Left hindlimb (tissue), 1 donor: ENCODE data around the gene RAB27B.

ENCODE experiments used
- DNase-seq: peaks from one replicate; pipeline ENCODE4 v3.0.0-alpha.2; 2018

RAB27B gene

DNA sequence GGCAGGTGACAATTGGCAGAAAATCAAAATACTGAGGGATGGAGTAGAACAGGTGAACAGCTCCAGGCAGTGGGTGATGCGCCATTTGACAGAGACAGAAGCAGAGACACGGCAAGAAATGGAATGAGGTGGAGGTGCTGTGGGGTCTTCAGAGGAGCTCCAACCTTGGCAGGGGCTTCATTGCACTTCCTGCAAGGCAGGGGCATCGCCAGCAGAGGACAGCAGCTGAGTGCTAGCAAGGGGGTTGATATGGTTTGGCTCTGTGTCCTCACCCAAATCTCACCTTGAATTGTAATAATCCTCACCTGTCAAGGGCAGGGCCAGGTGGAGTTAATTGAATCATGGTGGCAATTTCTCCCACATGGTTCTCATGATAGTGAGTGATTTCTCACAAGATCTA, 88.2 kb downstream of the RAB27B start:
- no peak for DNase-seq

DNA sequence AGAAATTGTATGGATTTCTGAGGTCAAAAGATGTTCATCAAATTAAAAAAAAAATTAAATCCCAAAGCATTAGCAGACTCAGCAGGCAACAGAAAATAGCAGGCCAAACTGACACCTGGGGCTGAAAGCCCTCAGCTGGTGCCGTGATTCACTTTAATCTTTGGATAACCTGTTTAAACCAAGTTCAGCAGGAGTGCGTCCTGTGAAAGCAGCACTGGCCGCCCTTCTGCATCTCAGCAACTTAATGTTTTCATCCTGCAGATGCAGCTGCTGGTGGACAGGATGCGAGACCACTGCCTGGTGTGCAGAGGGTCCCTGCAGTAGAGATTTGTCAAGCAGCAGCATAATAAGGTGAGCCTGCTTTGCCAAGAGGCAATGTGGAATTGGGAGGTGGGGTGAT, 89.8 kb downstream of the RAB27B start:
- DNase-seq = no peak

DNA sequence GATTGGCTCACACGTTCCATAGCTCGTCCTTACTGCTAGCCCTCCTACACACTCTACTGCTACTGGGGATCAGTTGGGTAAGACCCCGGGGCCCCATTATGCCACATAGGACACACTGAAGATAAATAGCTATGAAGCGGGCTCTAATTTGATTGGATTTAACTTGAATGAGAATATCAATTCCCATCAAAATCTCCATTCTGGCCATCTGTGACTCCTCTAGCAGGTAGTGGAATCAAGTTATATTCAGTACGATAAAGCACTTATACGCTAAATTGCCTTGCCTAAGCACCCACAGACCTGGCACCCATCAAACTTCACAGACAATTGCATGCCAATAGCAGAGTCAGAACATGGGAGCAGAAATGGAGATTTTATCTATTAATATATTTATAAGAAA, 91.1 kb downstream of the RAB27B start:
- no peak for DNase-seq

DNA sequence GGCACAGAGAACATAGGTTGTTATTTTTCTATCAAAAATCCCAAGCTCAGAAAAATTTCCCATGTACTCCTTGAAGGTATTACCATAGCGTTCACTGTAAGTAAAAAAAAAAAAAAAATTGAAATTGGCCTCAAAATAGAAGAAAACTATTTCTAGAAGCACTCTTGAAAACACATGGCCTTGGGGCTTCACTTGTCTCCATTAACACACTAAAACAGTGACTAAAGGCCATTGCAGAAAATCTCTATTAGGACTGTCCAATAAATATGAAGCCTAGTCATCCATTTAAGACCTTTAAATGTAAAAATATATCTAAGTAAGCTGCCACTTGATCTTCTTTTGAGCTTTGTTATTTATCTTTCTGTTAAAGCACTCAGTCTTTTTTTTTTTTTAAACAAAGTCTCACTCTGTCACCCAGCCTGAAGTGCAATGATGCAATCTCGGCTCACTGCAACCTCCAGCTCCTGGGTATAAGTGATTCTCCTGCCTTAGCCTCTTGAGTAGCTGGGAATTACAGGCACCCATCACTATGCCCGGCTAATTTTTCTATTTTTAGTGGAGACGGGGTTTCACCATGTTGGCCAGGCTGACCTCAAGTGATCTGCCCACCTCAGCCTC, 95.2 kb downstream of the RAB27B start:
- no peak for DNase-seq

DNA sequence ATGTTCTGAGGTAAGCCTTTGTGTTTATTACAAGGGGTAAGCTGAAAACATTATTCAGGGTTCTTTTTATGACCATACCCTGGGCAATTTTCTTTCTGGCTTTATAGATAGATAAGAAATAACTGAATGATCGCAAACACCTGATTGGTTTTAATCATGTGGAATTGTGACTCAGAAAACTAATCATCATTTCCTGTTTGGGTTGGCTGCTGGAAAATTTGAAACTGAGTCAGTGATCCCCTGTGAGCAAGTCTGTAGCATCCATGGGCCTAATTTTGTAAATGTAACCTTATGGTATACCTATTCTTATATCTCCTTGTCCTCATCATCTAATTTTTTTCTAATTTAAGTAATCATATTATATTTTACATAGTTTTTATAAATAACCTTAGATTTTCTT, 96.7 kb downstream of the RAB27B start:
- DNase-seq = no peak

DNA sequence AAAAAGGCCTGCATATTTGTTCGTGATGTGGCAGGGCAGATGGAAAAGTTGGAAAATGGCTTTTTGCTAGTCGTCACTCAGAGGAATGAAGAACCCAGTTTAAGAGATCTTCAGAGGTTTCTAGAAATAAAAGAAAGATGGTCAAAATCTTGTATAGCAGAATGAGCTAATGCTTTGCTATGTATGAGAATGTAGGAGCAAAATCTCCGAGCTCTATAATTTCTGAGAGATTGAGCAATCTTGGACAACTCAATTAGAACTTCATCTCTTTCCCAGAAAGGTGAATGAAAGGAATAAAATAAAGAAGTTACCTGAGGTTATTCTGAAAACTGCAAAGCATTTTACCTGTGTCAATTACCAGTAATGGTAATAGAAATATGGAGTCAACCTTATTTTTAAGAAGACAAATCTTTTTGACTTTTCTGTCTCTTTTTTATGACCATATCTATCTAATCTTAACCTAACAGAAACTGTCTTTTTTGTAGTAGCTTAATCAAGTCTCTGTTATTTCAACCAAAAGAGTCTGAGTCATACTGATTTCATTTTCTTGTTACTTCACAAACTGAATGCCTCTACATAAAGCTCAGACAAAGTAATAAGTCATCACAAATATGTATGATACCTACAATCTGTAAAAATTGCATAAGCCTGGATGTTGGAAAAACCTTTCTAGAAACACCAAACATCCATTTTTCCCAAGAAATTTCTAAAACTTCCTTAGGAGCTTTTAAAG, 98.5 kb downstream of the RAB27B start:
- no peak for DNase-seq

GRCh38 chr18:54928236-54928635, 100.0 kb downstream of the RAB27B start:
- DNase-seq = no peak

GRCh38 chr18:54931152-54931551, 102.9 kb downstream of the RAB27B start:
- no peak for DNase-seq

DNA sequence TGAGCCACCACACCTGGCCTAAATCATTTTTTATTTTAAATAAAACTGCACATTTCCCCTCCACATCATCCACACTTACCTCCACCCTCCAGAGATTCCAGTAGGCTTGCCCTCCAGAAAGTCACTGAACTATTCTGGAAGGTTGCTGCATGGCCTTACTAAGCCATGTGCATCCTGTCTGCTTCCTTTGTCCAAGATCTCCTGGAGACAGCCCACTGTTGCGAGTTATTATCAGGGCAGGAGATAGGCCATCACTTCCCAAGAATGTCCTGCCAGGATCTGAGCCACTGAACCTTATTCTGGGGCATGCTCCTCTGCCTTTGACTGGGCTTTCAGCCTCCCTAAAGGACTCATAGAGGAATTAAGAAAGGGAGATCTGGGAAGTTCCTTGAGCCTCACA, 104.2 kb downstream of the RAB27B start:
- DNase-seq = no peak

- no peak for DNase-seq
Observed at GRCh38 chr18:54938506-54938905, 110.2 kb downstream of the RAB27B start.

DNA sequence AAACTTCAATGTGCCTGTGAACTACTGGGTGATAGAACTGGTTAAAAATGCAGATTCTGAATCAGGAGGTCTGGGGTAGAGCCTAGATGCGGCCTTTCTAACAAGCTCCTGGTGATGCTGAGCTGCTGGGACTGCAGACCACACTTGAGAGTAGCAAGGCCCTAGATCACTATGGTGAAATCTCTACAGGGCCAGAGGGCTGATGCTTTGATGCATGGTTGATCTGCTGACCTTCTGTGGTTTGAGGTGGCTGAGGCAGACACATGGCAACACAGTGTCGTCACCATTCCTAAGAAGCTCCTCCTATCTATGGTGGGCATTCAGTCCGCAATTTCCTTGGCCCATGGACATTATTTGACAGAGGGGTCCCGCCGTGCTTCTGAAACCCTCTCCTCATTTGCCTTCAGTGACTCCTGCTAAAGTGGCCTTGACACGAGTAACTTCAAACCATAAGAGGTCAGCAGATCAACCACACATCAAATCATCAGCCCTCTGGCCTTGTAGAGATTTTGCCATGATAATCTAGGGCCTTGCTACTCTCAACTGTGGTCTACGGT, 111.2 kb downstream of the RAB27B start:
- DNase-seq = no peak

GRCh38 chr18:54942144-54942543, 113.9 kb downstream of the RAB27B start:
- no peak for DNase-seq

DNA sequence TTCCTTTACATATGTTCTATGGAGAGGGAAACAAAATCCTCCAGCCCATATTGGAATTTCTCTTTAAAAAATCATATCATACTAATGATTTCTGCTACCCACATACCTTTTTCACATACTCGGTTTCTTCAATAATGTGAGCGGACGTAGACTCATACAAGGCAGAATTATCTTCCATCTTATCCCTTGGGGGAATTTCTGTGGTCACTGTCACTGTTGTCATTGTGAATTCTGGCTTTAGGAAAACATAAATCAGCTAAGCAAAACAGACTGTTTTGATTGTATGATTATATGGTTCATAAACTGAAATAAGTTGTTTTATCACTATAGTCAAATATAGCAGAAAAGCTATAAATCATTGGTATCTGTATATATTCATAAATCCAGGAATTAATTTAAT, 114.3 kb downstream of the RAB27B start:
- no peak for DNase-seq
